Smooth muscle cell (in vitro differentiated cells): ENCODE results near the gene SRRM4. TPM values are rescaled to one million over a fixed set of nuclear protein-coding genes. Genes with fewer than 3 reads are reported as not detected.

Experiments
- DNase-seq: peaks from one replicate; lab custom pipeline; 2025; ENCODE audit not compliant: unreplicated experiment; lab: John Stamatoyannopoulos, UW
- H2AFZ ChIP-seq: fragments of 200-600 bp; sonication (generic); 2 replicates; pipeline ENCODE4 v1.6.0; 2016; ENCODE audit warnings: antibody characterized with exemption, low read depth, mild to moderate bottlenecking
- H3F3A ChIP-seq: fragments of 200-600 bp; sonication (generic); 2 replicates; pipeline ENCODE4 v1.6.0; 2017; ENCODE audit warnings: antibody characterized with exemption, low read depth
- H3K27ac ChIP-seq: fragments of 200-600 bp; sonication (generic); 2 replicates; pipeline ENCODE4 v1.5.1; 2016; ENCODE audit warnings: low read depth, mild to moderate bottlenecking
- H3K27me3 ChIP-seq: fragments of 200-600 bp; sonication (generic); 2 replicates; pipeline ENCODE4 v1.6.1; 2016; ENCODE audit warnings: low read depth, mild to moderate bottlenecking
- H3K36me3 ChIP-seq: fragments of 200-600 bp; sonication (generic); 2 replicates; pipeline ENCODE4 v1.5.1; 2016; ENCODE audit warnings: low read depth
- H3K4me1 ChIP-seq: fragments of 200-600 bp; sonication (generic); 2 replicates; pipeline ENCODE4 v1.5.1; 2016; ENCODE audit warnings: low read depth
- H3K4me2 ChIP-seq: fragments of 200-600 bp; sonication (generic); 2 replicates; pipeline ENCODE4 v1.6.0; 2016; ENCODE audit warnings: mild to moderate bottlenecking
- H3K4me3 ChIP-seq: fragments of 200-600 bp; sonication (generic); 2 replicates; pipeline ENCODE4 v1.5.1; 2016; ENCODE audit warnings: mild to moderate bottlenecking
- H3K79me2 ChIP-seq: fragments of 200-600 bp; sonication (generic); 2 replicates; pipeline ENCODE4 v1.6.0; 2016; ENCODE audit warnings: low read depth, mild to moderate bottlenecking
- H3K9ac ChIP-seq: fragments of 200-600 bp; sonication (generic); 2 replicates; pipeline ENCODE4 v1.6.0; 2016; ENCODE audit warnings: low read depth
- H3K9me3 ChIP-seq: fragments of 200-600 bp; sonication (generic); replicated peaks from 2 replicates; pipeline ENCODE4 v1.5.1; 2016; ENCODE audit warnings: low read depth
- H4K20me1 ChIP-seq: fragments of 200-600 bp; sonication (generic); 2 replicates; pipeline ENCODE4 v1.6.0; 2016; ENCODE audit warnings: low read depth
- CTCF ChIP-seq: fragments of 200-600 bp; sonication (generic); IDR thresholded peaks from 2 replicates; pipeline ENCODE4 v1.5.1; 2017; ENCODE audit warnings: borderline replicate concordance, mild to moderate bottlenecking, antibody characterized with exemption; ENCODE audit not compliant: insufficient read depth, poor library complexity, severe bottlenecking
- WGBS: methylation state at CpG from one replicate; pipeline ENCODE4 v1.1.7; 2016; ENCODE audit warnings: low lambda C conversion rate; 5-methylcytosine and 5-hydroxymethylcytosine counted together
- polyA plus RNA-seq: library from polyadenylated mRNA; unstranded; fragments of >200 nt; fragmentation: Nextera tagmentation; extraction: Ambion mirVana; gene quantifications from 2 replicates; pipeline ENCODE4 v1.2.1, GENCODE V29; 2016
- total RNA-seq: library from RNA; depleted of rRNA; stranded (reverse); fragments of >200 nt; gene quantifications from 2 replicates; pipeline ENCODE4 v1.2.3, GENCODE V29; 2014

SRRM4 gene
- total and polyA plus RNA-seq, 2 experiments from 2014 or later, result 0.04 TPM; not detected in 1

- no peak overlapping the region for H3K27ac ChIP-seq
- no peaks in the 10 kb centered on the region for H4K20me1 ChIP-seq
- no peaks in the 10 kb centered on the region for H3F3A ChIP-seq
- H3K36me3 ChIP-seq, result no peaks in the 10 kb centered on the region
- no peaks in the 10 kb centered on the region for H3K27me3 ChIP-seq
- no peak overlapping the region for H3K4me2 ChIP-seq
- no peak overlapping the region for H2AFZ ChIP-seq
- no peaks in the 10 kb centered on the region for H3K4me1 ChIP-seq
- 71% methylated on average over 2 of the region's 2 CpGs for WGBS
- DNase-seq, result no peak
- no peak for TF ChIP-seq CTCF
- H3K9ac ChIP-seq, result no peak overlapping the region
- H3K9me3 ChIP-seq, result no peaks in the 10 kb centered on the region
- H3K4me3 ChIP-seq, result no peak overlapping the region
- H3K79me2 ChIP-seq, result no peaks in the 10 kb centered on the region
Observed at GRCh38 chr12:119047641-119048040, 66.3 kb downstream of the SRRM4 start.

- no peak overlapping the region for H2AFZ ChIP-seq
- no peak overlapping the region for H3K27ac ChIP-seq
- H3K9me3 ChIP-seq, result no peaks in the 10 kb centered on the region
- no peaks in the 10 kb centered on the region for H4K20me1 ChIP-seq
- H3K36me3 ChIP-seq, result no peaks in the 10 kb centered on the region
- H3K4me2 ChIP-seq, result no peak overlapping the region
- no peaks in the 10 kb centered on the region for H3K4me1 ChIP-seq
- TF ChIP-seq CTCF, result no peak
- no peak for DNase-seq
- H3F3A ChIP-seq, result no peaks in the 10 kb centered on the region
- H3K79me2 ChIP-seq, result no peaks in the 10 kb centered on the region
- H3K27me3 ChIP-seq, result peaks cover 5% of the 10 kb centered on the region
- no peak overlapping the region for H3K4me3 ChIP-seq
- no peak overlapping the region for H3K9ac ChIP-seq
Observed at GRCh38 chr12:119050663-119051062, 69.3 kb downstream of the SRRM4 start.

- Histone ChIP-seq H3K9me3 (no peaks in the 10 kb centered on the region), H3K36me3 (no peaks in the 10 kb centered on the region), H3K9ac (no peak overlapping the region), H3K79me2 (no peaks in the 10 kb centered on the region), H3K4me2 (no peak overlapping the region), H4K20me1 (no peaks in the 10 kb centered on the region), H3K4me1 (no peaks in the 10 kb centered on the region), H3F3A (no peaks in the 10 kb centered on the region), H3K4me3 (no peak overlapping the region), H3K27ac (no peak overlapping the region), H2AFZ (no peak overlapping the region), H3K27me3 (peaks cover 5% of the 10 kb centered on the region)
- WGBS, result 80% methylated on average over 4 of the region's 4 CpGs
- no peak for DNase-seq
- TF ChIP-seq CTCF, result no peak
Observed at GRCh38 chr12:119051474-119051873, 70.1 kb downstream of the SRRM4 start.

GRCh38 chr12:119052001-119052400 lies 70.7 kb downstream of the SRRM4 start:
- no peaks in the 10 kb centered on the region for H4K20me1 ChIP-seq
- no peaks in the 10 kb centered on the region for H3F3A ChIP-seq
- 84% methylated on average over 5 of the region's 5 CpGs for WGBS
- H3K27ac ChIP-seq, result no peak overlapping the region
- H3K27me3 ChIP-seq, result peaks cover 5% of the 10 kb centered on the region
- no peaks in the 10 kb centered on the region for H3K79me2 ChIP-seq
- no peak overlapping the region for H3K4me2 ChIP-seq
- H3K9ac ChIP-seq, result no peak overlapping the region
- no peaks in the 10 kb centered on the region for H3K4me1 ChIP-seq
- H3K4me3 ChIP-seq, result no peak overlapping the region
- H2AFZ ChIP-seq, result no peak overlapping the region
- H3K36me3 ChIP-seq, result no peaks in the 10 kb centered on the region
- H3K9me3 ChIP-seq, result no peaks in the 10 kb centered on the region
- no peak for TF ChIP-seq CTCF
- DNase-seq, result no peak
